DND-41 (cell line): Measurements from ENCODE around the gene XPR1.

Experiments
- CTCF ChIP-seq: IDR thresholded peaks from 2 replicates; pipeline ENCODE4 v1.5.1; 2012; ENCODE audit warnings: borderline replicate concordance, low read length, moderate library complexity, mild to moderate bottlenecking; ENCODE audit not compliant: poor library complexity, severe bottlenecking; ENCODE audit errors: extremely low read depth
- EZH2 ChIP-seq: IDR thresholded peaks from 3 replicates; pipeline ENCODE4 v1.6.1; 2012; ENCODE audit warnings: borderline replicate concordance, low read depth, mild to moderate bottlenecking, moderate library complexity, low read length, inconsistent platforms; ENCODE audit not compliant: severe bottlenecking

- TF ChIP-seq CTCF (no peak), EZH2 (no peak)
Measured at GRCh38 chr1:180680558-180681144, 48.8 kb downstream of the XPR1 start.
